ENCODE data around the gene MRPS27.
A peak's percentile ranks its signal among the peaks of the same experiment; 100 is the strongest.
"Not testable (repeated sequence)": the region's sequence is repeated elsewhere in the genome, so short reads cannot be mapped to it uniquely, and the experiment has no call there.

MRPS27 gene

DNA sequence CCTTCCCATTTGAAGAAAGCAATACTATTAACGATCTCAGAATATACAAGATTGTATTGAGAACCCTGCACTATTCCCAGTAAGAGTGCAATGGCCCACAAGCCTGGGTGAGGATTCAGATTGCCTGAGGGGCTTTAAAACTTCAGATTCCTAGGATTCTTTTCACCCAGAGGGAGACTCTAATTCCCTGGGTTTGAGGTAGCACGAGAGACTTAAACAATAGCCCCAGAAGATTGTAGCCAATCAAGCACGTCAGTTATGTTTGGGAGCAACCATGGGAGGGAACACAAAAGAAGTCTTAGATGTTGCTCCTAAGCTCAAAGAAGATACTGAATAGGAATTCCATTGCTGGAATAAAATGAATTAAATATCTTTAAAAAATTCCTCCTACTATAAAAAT lies 17.9 kb downstream of the MRPS27 start:
- H3K27ac ChIP-seq (ENCODE audit: low read depth, low read length), result peak overlapping the region; percentile 67
- H3K36me3 ChIP-seq (ENCODE audit: control insufficient read depth, insufficient read depth, low read length), result peaks cover 9% of the 10 kb centered on the region; the same call in 1 of the 2 replicates
- no peak overlapping the region for H3K9ac ChIP-seq (ENCODE audit: low read length)
- H3K9me3 ChIP-seq (ENCODE audit: control insufficient read depth, insufficient read depth, low read depth, low read length), result no peaks in the 10 kb centered on the region
- peaks cover 43% of the 10 kb centered on the region for H3K4me1 ChIP-seq (ENCODE audit: control insufficient read depth, insufficient read depth, low read length)
- peak overlapping the region; percentile 8; the same call in 1 of the 2 replicates for H3K4me3 ChIP-seq (ENCODE audit: low read depth, low read length)
- no peaks in the 10 kb centered on the region for H3K27me3 ChIP-seq (ENCODE audit: control insufficient read depth, insufficient read depth, low read length)

DNA sequence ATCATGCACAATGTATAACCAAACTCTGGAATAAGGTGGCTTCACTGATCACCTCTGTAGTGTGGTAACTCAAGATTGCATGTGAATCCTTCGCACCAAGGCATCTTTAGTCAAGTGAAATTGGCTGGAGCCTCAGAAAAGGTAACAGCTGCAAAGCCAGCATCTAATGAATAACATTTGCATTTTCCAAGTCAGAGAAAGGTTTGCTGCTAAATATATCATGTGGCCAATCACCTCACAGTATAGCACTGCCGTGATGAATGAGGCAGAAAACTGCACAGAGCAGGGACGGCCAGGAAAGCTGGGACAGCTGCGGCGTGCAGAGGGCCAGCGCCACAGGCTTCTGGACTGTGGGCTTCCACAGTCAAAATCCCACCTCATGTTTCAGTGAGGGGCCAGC lies 18.5 kb downstream of the MRPS27 start:
- Histone ChIP-seq H3K9me3 (ENCODE audit: control insufficient read depth, insufficient read depth, low read depth, low read length) (no peaks in the 10 kb centered on the region), H3K36me3 (ENCODE audit: control insufficient read depth, insufficient read depth, low read length) (peaks cover 9% of the 10 kb centered on the region; the same call in 1 of the 2 replicates), H3K27me3 (ENCODE audit: control insufficient read depth, insufficient read depth, low read length) (no peaks in the 10 kb centered on the region), H3K4me3 (ENCODE audit: low read depth, low read length) (peak overlapping the region; percentile 8; the same call in 1 of the 2 replicates), H3K27ac (ENCODE audit: low read depth, low read length) (peak overlapping the region; percentile 67), H3K4me1 (ENCODE audit: control insufficient read depth, insufficient read depth, low read length) (peaks cover 43% of the 10 kb centered on the region), H3K9ac (ENCODE audit: low read length) (peak overlapping the region; percentile 59)

DNA sequence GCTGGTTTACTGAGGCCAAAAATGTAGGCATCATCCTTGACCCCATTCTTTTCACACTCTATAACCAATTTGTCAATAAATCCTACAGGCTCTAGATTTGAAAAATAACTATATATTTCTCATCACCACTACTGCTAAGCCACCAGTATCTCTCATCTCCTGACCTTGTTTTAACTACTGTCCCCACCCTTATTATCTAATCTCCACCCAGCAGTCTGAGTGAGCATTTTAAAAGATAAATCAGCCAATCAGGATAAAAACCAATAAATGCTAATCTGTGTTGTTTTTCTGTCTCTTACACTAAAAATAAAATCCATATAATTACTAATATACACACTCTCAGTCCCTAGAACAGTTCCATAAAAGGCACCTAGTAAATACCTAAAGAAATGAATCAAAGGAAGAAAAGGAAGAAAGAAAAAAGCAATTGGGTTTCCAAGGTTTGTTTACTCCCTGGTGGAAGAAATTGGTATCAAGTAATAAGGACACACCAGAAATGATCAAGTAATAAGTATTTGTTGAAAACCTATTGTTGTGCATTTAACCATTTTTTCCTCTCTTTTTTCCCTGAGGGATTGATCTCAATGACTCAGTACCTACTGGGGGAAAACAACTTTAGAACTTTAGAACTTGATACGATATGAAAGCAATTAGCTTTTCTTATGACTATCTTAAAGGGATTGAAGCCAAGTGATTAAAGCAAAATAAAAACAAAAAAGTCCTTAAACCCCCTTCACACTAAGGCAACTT lies 19.3 kb downstream of the MRPS27 start:
- no peaks in the 10 kb centered on the region for H3K9me3 ChIP-seq (ENCODE audit: control insufficient read depth, insufficient read depth, low read depth, low read length)

DNA sequence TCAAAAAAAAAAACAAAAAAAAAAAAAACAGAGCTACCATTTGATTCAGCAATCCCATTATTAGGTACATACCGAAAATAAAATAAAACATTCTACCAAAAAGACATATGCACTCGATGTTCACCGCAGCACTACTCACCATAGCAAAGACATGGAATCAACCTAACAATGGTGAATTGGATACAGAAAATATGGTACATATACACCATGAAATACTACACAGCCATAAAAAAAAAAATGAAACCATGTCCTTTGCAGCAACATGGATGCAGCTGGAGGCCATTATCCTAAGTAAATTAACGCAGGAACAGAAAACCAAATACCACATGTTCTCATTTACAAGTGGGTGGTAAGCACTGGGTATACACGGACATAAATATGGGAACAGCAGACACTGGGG lies 21.3 kb downstream of the MRPS27 start:
- no peaks in the 10 kb centered on the region for H3K27me3 ChIP-seq (ENCODE audit: control insufficient read depth, insufficient read depth, low read length)
- no peak overlapping the region for H3K4me3 ChIP-seq (ENCODE audit: low read depth, low read length)
- peaks cover 26% of the 10 kb centered on the region for H3K36me3 ChIP-seq (ENCODE audit: control insufficient read depth, insufficient read depth, low read length)
- H3K9me3 ChIP-seq (ENCODE audit: control insufficient read depth, insufficient read depth, low read depth, low read length), result no peaks in the 10 kb centered on the region
- no peak overlapping the region for H3K9ac ChIP-seq (ENCODE audit: low read length)
- peaks cover 28% of the 10 kb centered on the region for H3K4me1 ChIP-seq (ENCODE audit: control insufficient read depth, insufficient read depth, low read length)
- H3K27ac ChIP-seq (ENCODE audit: low read depth, low read length), result no peak overlapping the region

More for the DNA sequence above, 19.3 kb downstream of the MRPS27 start:
- peaks cover 14% of the 10 kb centered on the region; the same call in 1 of the 2 replicates for H3K36me3 ChIP-seq (ENCODE audit: control insufficient read depth, insufficient read depth, low read length)
- no peak overlapping the region for H3K9ac ChIP-seq (ENCODE audit: low read length)
- H3K27ac ChIP-seq (ENCODE audit: low read depth, low read length), result no peak overlapping the region
- H3K4me1 ChIP-seq (ENCODE audit: control insufficient read depth, insufficient read depth, low read length), result peaks cover 37% of the 10 kb centered on the region
- H3K4me3 ChIP-seq (ENCODE audit: low read depth, low read length), result no peak overlapping the region
- H3K27me3 ChIP-seq (ENCODE audit: control insufficient read depth, insufficient read depth, low read length), result no peaks in the 10 kb centered on the region

DNA sequence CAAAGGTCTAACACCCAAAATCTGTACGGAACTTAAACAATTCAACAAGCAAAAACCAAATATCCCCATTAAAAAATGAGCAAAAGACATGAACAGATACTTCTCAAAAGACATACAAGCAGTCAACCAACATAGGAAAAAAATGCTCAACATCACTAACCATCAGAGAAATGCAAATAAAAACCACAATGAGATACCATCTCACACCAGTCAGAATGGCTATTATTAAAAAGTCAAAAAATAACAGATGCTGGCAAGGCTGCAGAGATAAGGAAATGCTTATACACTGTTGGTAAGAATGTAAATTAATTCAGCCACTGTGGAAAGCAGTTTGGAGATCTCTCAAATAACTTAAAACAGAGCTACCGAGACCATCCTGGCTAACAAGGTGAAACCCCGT lies 21.9 kb downstream of the MRPS27 start:
- not testable (repeated sequence) for H3K27ac ChIP-seq (ENCODE audit: low read depth, low read length); H3K27me3 ChIP-seq (ENCODE audit: control insufficient read depth, insufficient read depth, low read length); H3K9ac ChIP-seq (ENCODE audit: low read length); H3K9me3 ChIP-seq (ENCODE audit: control insufficient read depth, insufficient read depth, low read depth, low read length); H3K4me3 ChIP-seq (ENCODE audit: low read depth, low read length)
- Histone ChIP-seq H3K36me3 (ENCODE audit: control insufficient read depth, insufficient read depth, low read length) (peaks cover 30% of the 10 kb centered on the region), H3K4me1 (ENCODE audit: control insufficient read depth, insufficient read depth, low read length) (peaks cover 27% of the 10 kb centered on the region)

DNA sequence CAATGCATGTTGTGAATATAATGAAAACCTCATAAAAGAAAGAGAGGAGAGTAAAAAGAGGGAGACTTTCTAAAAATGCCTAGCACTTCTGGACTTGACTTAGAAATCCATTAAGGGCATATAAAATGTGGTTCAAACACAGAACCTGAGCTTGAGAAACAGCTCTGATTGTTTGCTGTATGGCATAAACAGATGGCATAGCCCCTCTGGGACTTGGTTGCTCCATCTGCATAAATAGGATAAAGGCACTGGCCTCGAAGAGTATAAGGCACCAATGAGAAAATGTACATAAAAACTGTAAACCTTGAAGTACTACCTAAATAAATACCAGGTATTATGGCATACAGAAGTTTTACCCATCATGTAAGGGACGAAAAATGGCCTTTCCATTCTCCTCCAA lies 23.8 kb downstream of the MRPS27 start:
- Histone ChIP-seq H3K27ac (ENCODE audit: low read depth, low read length) (no peak overlapping the region), H3K27me3 (ENCODE audit: control insufficient read depth, insufficient read depth, low read length) (no peaks in the 10 kb centered on the region), H3K36me3 (ENCODE audit: control insufficient read depth, insufficient read depth, low read length) (peaks cover 37% of the 10 kb centered on the region), H3K4me1 (ENCODE audit: control insufficient read depth, insufficient read depth, low read length) (peaks cover 17% of the 10 kb centered on the region), H3K4me3 (ENCODE audit: low read depth, low read length) (no peak overlapping the region), H3K9ac (ENCODE audit: low read length) (no peak overlapping the region), H3K9me3 (ENCODE audit: control insufficient read depth, insufficient read depth, low read depth, low read length) (no peaks in the 10 kb centered on the region)

DNA sequence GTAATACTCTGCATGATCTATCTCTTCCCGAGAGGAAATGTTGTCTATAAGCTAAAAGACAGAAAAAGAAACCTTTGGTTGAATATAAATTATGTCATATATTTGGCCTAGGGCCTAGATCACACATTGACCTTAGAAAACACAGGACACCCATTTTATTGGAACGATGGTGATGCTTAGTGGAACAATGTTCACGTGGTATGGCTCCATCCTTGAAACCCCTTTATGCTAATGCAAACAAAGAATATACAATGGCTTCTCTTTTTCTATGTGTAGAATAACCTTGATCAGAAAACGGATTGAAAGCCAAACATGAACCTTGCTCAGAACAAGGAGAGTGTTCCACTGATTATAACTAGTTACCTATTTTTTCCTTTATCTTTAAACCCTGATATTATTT lies 24.5 kb downstream of the MRPS27 start:
- Histone ChIP-seq H3K27me3 (ENCODE audit: control insufficient read depth, insufficient read depth, low read length) (no peaks in the 10 kb centered on the region), H3K27ac (ENCODE audit: low read depth, low read length) (no peak overlapping the region)

DNA sequence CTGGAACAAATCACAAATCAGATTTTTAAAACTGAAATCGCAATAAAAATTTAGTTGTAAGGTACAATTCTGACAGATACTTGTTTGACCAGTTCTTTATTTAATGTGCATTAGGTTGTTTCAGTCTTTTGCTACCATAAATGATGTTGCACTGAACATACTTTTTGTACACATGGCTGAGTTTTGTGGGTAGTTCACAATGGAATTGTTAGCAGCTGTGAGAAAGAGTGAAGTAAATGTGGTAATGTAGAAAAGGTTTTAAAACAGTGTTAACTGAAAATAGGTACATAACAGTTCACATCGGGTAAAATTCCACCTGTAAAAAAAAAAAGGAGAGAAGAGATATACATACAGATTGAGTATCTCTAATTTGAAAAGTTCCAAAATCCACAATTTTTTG lies 25.6 kb downstream of the MRPS27 start:
- no peak overlapping the region for H3K9ac ChIP-seq (ENCODE audit: low read length)
- no peak overlapping the region for H3K4me3 ChIP-seq (ENCODE audit: low read depth, low read length)
- no peak overlapping the region for H3K27ac ChIP-seq (ENCODE audit: low read depth, low read length)
- peaks cover 7% of the 10 kb centered on the region; the same call in 1 of the 2 replicates for H3K4me1 ChIP-seq (ENCODE audit: control insufficient read depth, insufficient read depth, low read length)
- H3K27me3 ChIP-seq (ENCODE audit: control insufficient read depth, insufficient read depth, low read length), result no peaks in the 10 kb centered on the region
- H3K36me3 ChIP-seq (ENCODE audit: control insufficient read depth, insufficient read depth, low read length), result peaks cover 37% of the 10 kb centered on the region
- no peaks in the 10 kb centered on the region for H3K9me3 ChIP-seq (ENCODE audit: control insufficient read depth, insufficient read depth, low read depth, low read length)

More for the DNA sequence above, 24.5 kb downstream of the MRPS27 start:
- Histone ChIP-seq H3K9me3 (ENCODE audit: control insufficient read depth, insufficient read depth, low read depth, low read length) (no peaks in the 10 kb centered on the region), H3K36me3 (ENCODE audit: control insufficient read depth, insufficient read depth, low read length) (peaks cover 37% of the 10 kb centered on the region), H3K4me1 (ENCODE audit: control insufficient read depth, insufficient read depth, low read length) (peaks cover 10% of the 10 kb centered on the region; the same call in 1 of the 2 replicates), H3K4me3 (ENCODE audit: low read depth, low read length) (no peak overlapping the region), H3K9ac (ENCODE audit: low read length) (no peak overlapping the region)

DNA sequence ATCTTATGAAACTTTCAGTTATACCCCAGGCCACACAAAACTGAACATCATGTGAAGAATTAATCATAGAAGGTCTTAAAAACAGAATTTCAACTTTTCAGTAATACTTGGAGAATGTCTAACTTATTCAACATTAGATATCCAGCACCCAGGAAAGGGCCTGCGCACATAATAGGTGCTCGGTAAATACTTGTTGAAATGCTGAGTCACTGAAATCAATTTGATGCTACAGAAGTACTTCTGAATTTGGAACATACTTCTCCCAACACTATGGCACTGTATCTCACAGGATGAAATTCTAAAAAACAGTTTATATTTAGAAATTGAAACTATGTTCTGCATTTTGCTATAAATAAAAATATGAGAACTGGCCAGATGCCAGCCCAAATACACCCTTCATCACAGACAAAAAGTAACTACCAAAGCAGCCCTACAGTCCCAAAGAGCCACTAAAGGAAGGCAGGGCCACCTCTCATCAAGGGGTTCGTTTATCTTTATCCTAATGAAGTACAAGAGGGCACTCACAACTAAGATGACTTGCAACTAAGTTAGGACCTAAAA lies 26.5 kb downstream of the MRPS27 start:
- Histone ChIP-seq H3K27ac (ENCODE audit: low read depth, low read length) (peak overlapping the region; percentile 70), H3K4me3 (ENCODE audit: low read depth, low read length) (no peak overlapping the region), H3K36me3 (ENCODE audit: control insufficient read depth, insufficient read depth, low read length) (peaks cover 42% of the 10 kb centered on the region), H3K4me1 (ENCODE audit: control insufficient read depth, insufficient read depth, low read length) (peaks cover 7% of the 10 kb centered on the region; the same call in 1 of the 2 replicates), H3K9ac (ENCODE audit: low read length) (no peak overlapping the region), H3K27me3 (ENCODE audit: control insufficient read depth, insufficient read depth, low read length) (no peaks in the 10 kb centered on the region), H3K9me3 (ENCODE audit: control insufficient read depth, insufficient read depth, low read depth, low read length) (no peaks in the 10 kb centered on the region)

DNA sequence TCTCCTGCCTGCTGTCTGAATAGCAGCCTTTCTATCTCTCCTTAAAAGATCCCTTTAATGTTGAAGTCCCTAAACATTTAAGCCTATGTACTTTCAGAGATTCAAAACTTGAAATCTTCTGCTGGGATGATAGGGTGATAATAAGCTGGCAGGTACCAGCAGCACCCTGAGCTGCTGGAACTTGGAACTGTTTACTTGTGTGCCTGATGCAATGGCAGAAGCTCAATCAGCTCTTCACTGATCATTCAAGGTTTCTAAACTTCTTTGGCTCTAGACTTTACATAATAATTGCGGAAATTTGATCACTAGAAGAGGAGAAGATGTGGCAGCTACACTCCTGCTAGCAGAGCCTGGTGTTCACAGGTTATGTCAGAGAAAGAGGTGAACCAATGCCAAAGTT lies 27.6 kb downstream of the MRPS27 start:
- Histone ChIP-seq H3K4me1 (ENCODE audit: control insufficient read depth, insufficient read depth, low read length) (peaks cover 7% of the 10 kb centered on the region; the same call in 1 of the 2 replicates), H3K4me3 (ENCODE audit: low read depth, low read length) (no peak overlapping the region), H3K27ac (ENCODE audit: low read depth, low read length) (peak overlapping the region; percentile 6; the same call in 1 of the 2 replicates), H3K9me3 (ENCODE audit: control insufficient read depth, insufficient read depth, low read depth, low read length) (no peaks in the 10 kb centered on the region), H3K36me3 (ENCODE audit: control insufficient read depth, insufficient read depth, low read length) (peaks cover 48% of the 10 kb centered on the region), H3K9ac (ENCODE audit: low read length) (no peak overlapping the region), H3K27me3 (ENCODE audit: control insufficient read depth, insufficient read depth, low read length) (no peaks in the 10 kb centered on the region)

DNA sequence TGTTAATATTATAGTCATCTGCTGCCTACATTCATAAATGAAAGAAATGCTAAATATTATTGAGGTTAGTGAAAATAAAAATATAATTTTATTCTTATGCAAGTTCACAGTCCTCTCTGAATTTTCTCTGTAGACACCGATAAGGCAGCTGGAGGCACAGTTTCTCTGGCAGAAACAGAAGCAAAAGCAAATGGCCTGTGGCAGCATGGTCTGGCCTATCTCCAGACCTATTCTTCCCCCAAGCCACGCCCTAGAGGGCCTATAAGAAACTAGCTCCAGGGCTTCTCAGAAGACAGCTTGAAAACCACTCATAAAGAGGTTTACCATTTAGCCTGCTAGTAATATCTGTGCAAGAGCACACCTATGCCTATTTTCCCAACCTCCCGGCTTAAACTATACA lies 28.4 kb downstream of the MRPS27 start:
- Histone ChIP-seq H3K4me3 (ENCODE audit: low read depth, low read length) (no peak overlapping the region), H3K36me3 (ENCODE audit: control insufficient read depth, insufficient read depth, low read length) (peaks cover 51% of the 10 kb centered on the region), H3K9me3 (ENCODE audit: control insufficient read depth, insufficient read depth, low read depth, low read length) (no peaks in the 10 kb centered on the region), H3K27me3 (ENCODE audit: control insufficient read depth, insufficient read depth, low read length) (no peaks in the 10 kb centered on the region), H3K4me1 (ENCODE audit: control insufficient read depth, insufficient read depth, low read length) (peaks cover 7% of the 10 kb centered on the region; the same call in 1 of the 2 replicates), H3K9ac (ENCODE audit: low read length) (no peak overlapping the region), H3K27ac (ENCODE audit: low read depth, low read length) (no peak overlapping the region)

Measured in HUES6 (cell line).